ENCODE data around the gene INMT.

INMT gene

DNA sequence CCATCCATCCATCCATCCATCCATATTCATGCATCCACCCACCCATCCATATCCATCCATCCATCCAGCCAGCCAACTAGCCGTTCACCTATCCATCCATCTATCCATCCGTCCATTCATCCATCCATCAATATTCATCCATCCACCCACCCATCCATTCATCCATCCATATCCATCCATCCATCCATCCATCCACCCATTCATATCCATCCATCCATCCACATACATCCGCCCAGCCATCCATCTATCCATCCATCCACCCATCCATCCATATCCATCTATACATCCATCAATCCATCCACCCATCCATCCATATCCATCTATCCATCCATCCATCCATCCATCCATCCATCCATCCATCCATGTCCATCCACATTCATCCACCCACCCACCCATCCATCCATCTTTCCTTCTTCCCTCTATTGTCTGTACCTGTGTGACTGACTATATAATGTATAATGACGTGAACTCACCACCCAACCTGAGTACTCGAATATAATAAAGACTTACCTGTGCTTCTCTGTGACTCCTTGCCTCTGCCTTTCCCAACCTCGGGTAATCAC lies 2.5 kb downstream of the INMT start:
- no peak for DNase-seq

- DNase-seq = no peak
These were observed 3.6 kb downstream of the INMT start for GRCh38 chr7:30755384-30756154.

GRCh38 chr7:30757342-30757692 lies 5.4 kb downstream of the INMT start:
- no peak for DNase-seq

DNA sequence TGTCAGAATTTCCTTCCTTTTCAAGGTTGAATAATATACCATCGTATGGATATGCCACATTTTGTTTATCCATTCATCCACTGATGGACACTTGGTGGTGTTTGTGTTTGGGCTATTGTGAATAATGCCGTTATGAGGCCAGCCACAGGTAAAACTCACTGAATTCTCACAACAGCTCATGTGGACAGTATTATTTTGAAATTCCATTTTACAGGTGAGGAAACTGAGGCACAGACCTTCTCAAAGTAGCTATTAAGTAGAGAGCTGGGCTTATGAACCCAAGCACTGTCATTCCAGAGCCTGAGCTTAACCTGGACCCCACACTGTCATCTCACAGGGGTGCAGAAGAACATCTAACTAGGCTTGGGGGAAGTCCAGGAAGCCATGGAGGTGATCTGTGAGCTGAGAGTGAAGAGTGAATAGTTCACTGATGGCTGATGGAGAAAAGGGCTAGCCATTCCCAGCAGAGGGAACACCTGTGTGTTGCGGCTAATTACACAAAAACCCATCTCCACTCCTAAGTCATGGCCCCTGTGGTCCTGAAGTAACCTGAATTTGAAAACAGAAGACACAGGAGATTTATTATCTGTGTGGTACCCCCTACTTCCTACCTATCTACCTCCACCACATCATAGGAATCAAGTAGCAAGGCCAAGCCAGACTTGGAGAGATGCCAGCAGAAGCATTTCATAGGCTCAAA lies 8.7 kb downstream of the INMT start:
- no peak for DNase-seq

GRCh38 chr7:30761214-30762156 lies 9.6 kb downstream of the INMT start:
- no peak for DNase-seq

DNA sequence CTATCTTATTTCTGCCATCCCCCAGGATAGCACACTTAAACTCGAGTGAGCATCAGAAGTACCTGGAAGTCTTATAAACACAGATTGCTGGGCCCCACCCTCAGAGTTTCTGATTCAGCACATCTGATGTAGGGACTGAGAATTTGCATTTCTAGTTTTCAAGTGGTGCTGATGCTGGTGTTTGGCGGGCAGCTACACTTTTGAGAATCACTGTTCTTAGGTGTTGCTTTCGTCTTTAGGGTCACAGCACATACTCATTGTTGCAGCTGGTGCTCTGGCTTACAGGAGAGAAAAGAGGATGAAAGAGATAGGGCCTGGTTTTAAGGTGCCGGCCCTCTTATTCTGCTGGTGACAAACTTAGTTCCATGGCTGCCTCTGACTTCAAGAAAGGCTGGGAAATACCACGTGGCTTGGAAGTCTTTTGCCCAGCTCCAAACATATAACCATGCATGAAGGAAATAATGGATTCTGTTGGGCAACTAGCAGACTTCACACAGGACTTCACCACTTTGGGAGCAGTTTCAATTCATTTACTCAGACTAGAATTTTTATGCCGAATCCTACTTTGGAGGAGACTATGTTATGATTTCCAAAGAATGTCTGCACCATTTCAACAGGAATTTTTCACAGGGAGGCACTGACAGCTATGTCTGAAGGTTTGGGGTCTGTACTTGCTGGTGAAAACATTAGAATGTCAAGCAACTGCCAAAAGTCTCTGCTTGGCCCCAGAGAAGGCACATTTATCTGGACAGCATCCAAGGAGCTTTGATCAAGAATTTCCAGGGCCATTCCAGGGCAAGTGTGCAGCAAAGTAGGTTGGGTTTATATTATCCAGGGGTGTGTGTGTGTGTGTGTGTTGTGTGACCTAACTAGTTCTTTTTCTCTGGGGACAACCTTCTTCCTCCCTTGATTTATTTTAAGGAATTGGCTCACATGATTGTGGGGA lies 12.4 kb downstream of the INMT start:
- DNase-seq = no peak

- no peak for DNase-seq
These were observed 13.5 kb downstream of the INMT start for GRCh38 chr7:30765408-30765807.

DNA sequence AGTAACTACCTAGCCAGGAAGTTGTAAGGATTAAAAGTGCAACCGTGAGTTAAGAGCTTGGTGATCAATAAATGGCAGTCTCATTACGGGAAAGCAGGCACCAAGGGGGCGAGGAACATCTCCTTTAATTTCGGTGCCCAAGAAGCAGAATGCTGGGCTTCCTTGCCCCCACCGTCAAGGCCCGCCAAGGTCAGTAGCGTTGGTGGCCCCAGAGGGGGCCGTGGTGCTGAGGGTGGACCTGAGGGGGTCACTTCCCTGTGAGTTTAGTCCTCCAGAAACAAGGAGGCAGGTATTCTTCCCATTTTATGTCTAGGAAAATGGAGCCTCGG lies 18.9 kb downstream of the INMT start:
- DNase-seq = no peak

GRCh38 chr7:30771174-30771879 lies 19.4 kb downstream of the INMT start, which contains the start of gene MINDY4:
Gene MINDY4 (plus strand): TSS chr7:30771417. CDS start chr7:30771494, 77 bp downstream.
- DNase-seq = peak; percentile 55

GRCh38 chr7:30771880-30772425 lies 20.0 kb downstream of the INMT start:
- DNase-seq = no peak

DNA sequence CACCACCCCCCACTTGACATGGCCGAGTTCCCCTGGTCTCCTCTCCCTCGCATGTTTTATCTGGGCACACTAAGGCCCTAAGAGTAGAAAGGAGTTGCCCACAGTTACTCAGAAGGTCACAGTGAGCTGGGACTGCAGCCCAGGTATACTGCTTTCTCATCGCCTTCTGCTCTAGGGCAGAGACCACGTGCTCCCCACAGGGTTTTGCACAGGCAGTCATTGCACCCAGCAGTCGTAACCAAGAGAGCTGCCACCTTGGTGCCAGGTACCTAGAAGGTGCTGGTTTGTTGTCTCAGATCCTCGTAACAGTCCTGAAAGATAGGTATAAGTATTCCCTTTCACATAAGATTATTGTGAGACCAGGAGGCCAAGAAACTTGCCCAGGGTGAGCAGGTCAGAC lies 21.0 kb downstream of the INMT start:
- DNase-seq = no peak

GRCh38 chr7:30775992-30776391 lies 24.1 kb downstream of the INMT start:
- no peak for DNase-seq

GRCh38 chr7:30776971-30777370 lies 25.0 kb downstream of the INMT start:
- no peak for DNase-seq

DNA sequence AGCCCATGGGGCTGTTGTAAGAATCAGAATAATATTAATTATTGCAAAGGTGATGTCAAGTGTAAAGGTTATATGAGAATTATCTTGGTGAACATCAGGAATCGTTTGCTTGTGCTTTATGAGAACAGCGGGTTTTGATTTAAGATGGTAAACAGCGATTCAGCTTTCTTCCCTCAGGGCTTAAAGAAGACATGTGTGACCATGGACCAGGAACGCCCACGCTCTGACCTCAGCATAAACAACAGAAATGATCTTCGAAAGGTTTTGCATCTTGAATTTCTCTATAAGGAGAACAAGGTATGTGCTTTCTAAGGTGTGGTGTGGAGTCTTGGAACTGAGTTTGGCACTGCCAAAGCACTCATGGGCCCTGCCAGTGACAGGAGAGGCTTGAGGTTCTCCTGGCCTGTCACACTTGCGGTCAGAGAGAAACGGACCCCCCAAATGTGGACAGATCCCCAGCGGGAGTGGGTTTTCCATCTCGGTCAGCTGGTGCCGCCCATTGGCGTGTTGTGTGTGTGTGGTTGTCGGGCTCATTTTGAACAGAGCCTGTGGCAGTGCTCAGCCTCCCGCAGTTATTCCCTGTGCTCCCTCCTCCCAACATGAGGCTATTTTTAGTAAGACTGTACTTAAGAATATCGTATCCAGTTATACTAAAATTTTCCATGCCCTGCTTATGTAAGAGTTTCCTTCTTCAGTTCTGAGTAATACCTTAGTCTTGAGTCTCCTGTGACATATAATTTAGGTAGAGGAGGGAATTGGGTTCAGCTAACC lies 26.5 kb downstream of the INMT start:
- no peak for DNase-seq

DNA sequence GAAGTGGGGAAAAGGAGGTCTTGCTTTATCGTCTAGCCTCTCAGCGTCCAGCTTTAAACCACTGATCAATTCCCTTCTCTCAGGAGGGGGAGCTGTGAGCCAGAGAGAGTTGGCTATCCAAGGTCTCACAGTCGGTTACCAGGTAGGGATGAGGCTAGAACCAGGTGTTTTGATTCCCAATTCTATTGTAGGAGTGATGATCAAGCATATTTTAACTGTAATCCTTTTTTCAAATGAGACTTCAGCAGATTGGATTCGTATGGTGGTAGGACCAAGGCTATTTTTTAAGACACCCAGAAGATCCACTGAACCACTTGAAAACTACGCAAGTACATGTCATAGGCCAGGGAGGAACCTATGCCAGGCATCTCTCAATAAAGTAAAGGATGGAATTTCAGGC lies 27.6 kb downstream of the INMT start:
- no peak for DNase-seq

DNA sequence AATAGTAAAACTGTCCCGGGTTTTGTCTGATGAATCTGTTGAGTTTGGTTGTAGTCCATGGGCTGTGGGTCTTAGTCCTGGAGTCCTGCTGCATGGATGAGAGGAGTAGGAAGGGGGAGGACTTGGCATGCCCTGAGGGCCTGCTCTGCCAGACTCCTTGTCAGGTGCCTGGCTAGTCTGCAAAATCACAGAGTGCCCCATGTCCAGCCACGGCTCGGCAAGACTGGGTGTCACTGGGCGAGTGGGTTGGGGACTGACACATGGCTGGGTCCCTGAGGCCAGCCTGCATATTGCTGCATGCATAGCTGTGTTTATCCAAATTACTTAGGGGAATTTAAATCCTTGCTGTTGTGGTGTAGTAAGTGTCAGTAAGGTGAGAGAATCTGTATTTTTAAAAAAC lies 29.0 kb downstream of the INMT start:
- DNase-seq = no peak

- DNase-seq = no peak
These were observed 30.8 kb downstream of the INMT start for GRCh38 chr7:30782690-30783089.

DNA sequence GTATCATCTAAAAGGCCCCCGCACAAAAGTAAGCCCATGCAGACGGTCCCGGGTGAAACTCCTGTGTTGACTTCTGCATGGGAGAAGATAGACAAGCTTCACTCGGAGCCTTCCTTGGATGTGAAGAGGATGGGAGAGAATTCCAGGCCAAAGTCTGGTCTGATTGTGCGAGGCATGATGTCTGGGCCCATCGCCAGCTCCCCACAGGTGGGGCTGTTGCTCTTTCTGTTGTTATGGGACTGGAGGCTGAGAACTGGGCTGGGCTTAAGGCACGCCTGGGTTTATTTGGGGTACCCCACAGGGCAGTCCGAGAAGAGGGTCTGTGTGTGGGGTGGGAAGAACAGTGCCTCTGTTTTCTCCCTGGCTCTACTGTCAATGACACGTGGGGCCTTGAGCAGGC lies 33.9 kb downstream of the INMT start:
- no peak for DNase-seq

DNA sequence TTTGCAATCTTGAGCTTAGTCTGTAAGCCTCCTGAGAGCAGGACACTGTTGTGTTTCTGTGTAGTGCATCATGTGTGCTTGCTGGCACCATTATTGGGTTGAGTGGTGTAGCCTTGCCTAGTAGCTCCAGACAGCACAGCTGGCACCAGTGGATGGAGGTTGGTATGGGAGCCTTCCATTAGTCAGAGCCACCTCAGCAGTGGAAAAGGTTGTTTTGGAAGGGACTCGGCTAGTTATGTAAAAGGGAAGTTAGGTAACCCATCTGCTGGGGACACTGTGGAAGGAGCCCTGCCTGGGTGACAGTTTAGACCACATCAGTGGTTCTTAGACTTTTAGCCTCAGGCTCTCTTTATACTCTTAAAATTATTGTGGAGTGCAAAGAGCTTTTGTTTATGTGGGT lies 35.6 kb downstream of the INMT start:
- no peak for DNase-seq

DNA sequence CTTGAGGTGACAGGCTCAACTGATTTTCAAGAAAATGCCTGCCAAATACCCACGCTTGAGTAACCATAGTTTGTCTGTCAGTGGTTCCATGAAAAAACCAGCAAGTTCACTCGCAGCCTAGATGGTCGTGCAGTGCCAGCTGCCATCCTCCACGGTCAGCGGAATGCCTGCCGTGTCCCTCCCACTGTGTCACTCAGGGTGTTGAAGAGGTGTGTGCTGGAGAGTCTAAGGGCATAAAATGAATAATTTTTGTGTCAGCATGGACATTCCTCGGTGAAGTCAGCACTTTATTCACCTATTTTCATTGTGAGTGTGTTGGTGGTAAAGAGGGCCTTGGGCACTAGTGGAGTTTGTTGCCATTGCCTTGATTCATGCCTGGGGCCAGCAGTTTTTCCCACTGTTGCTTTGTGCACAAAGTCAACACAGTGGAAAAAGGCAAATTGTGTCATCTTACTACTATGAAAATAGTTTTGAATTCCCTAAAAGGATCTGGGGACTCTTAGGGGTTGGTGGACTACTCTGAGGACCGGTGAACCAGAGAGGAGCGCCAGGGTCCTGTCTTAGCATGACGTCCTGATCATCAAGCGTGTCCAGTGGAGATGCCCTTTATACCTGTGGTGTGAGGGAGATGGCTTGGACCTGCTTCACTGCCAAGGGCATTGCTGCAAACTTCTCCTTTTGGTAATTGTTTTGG lies 36.9 kb downstream of the INMT start:
- DNase-seq = no peak

Data from GOT3 (cell line).